GM12873 (cell line): ENCODE results near the gene CCDC149.

Experiments
- TF ChIP-seq, protein P1 (sequence below): IDR thresholded peaks from 2 replicates; pipeline ENCODE4 v1.5.1; 2012; ENCODE audit warnings: low read depth, mild to moderate bottlenecking, moderate library complexity, low read length, control low read depth; ENCODE audit not compliant: insufficient read depth; ENCODE audit errors: missing control alignments

The CCDC149 gene

DNA sequence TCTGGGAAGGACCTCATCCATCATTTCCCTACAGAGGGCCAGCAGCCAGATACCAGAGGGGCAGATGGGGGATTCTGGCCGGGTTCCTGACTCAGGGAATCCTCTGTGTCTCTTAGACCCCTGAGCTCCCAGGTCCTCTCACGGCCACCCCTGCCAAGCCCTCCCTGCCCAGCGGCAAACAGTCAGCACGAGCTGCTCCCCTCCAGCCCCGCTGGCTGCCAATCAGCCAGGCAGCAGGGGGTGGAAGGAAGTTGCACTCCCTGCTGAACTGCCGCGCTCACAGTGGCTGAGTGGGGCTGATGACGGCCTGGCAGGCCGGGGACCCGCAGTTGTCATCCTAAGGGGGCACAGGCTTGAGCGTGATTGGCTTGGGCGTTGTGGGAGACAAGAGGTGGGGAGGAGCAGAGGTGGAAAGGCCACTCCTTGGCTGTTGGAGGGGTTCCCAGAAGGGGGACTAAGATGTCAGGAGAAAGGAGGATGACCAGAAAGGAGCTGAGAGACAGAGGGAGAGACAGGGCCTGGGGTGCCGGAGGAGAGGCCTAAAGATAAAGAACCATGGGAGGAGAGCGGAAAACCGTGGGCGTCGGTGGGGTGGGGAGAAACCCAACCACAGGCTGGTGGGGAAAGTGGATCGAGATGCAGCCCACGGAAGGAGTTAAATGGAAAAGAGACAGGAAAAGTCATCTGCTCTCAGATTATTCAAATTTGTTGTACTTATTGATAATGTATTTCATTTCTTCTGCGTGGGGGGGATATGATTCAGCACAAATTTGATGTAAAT, 4.4 kb upstream of the CCDC149 start:
- TF ChIP-seq, protein P1, sequence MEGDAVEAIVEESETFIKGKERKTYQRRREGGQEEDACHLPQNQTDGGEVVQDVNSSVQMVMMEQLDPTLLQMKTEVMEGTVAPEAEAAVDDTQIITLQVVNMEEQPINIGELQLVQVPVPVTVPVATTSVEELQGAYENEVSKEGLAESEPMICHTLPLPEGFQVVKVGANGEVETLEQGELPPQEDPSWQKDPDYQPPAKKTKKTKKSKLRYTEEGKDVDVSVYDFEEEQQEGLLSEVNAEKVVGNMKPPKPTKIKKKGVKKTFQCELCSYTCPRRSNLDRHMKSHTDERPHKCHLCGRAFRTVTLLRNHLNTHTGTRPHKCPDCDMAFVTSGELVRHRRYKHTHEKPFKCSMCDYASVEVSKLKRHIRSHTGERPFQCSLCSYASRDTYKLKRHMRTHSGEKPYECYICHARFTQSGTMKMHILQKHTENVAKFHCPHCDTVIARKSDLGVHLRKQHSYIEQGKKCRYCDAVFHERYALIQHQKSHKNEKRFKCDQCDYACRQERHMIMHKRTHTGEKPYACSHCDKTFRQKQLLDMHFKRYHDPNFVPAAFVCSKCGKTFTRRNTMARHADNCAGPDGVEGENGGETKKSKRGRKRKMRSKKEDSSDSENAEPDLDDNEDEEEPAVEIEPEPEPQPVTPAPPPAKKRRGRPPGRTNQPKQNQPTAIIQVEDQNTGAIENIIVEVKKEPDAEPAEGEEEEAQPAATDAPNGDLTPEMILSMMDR = no peak

DNA sequence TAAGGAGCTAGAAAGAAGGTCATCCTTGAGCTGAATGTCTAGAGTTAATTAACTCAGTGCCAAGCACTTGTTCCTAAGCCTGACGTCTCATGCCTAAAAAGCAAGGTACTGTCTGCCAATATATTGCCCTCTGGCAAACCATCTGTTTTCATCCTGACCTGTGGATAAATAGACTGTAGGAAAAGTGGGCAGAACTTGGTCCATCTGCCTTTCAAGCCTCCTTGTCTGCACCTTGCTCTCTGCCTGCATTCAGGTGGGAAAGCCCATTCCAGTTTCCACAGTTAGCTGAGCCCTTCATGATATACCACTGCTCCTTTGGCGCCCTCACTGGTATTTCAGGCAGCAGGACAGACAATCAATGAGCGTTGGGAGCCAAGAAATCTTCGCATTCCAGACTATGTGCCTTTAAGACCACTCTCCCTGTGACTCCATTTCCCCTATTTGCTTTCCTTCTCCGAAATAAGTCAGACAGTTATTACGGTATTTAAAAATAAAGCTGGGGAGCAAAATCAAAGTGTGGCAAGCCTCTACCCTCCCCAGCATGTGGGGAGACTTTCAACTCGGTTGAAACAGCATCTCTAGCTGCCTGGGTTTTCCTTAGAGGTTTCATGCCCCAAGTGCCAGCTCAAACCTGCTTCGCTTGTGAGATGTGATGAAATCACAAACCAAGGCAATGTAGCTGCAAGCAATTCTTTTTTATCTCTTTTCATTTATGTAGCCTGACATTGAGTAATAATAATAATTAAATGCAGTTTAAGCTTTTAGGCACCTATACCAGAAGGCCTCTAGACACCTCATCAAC, 2.5 kb upstream of the CCDC149 start:
- TF ChIP-seq, protein P1 = no peak

DNA sequence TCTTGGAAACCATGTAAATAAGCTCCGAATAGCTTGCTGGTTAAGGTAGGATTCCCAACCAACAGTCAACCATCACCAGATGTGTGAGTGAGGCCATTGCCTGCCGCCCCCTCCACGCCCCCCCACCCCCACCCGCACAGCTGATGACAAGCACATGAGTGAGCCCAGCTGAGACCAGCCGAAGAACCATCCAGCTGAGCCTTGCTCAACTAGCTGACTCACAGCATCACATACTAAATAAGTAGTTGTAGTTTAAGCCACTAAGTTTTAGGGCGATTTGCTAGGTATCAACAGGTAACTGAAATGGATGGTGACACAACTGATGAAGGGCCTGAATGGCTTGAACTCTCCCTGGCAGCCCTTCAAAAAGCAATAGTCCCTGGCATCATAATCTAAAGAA, 1.6 kb upstream of the CCDC149 start:
- TF ChIP-seq, protein P1 = no peak

DNA sequence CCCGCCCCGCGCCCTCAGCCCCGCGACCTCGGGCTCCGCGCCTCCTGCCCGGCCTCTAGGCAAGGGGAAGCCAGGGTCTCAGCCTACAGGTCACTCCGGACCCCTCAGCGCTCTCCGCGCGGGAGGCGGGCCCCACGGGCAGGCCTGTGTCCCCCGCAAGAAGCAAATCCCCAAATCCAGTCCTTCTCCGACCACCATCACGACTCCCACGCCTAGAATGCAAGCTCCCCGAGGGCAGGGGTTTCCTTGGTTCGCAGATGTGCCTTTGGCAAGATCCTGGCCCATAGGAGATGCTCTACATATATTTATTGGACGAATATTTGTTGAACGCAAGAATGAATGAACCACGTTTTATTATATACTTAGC, 260 bp upstream of the CCDC149 start:
- TF ChIP-seq, protein P1 = no peak

DNA sequence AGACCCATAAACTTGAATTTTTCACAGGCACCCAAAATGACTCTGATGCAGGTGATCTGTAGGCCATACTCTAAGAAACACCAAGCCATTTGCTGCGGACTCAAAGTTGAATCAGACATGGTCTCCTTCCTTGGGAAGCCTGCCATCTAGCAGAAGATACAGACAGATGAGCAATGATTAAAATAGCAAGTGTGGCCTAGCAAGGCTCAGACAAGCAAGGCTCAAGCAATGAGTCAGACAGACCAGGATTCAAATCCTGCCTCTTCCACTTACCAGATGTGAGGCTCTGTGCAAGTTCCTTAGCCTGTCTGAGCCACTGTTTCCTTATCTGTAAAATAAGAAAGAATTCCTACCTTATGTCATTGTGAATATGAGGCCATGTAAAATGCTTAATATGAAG, 2.3 kb downstream of the CCDC149 start:
- TF ChIP-seq, protein P1 = no peak

DNA sequence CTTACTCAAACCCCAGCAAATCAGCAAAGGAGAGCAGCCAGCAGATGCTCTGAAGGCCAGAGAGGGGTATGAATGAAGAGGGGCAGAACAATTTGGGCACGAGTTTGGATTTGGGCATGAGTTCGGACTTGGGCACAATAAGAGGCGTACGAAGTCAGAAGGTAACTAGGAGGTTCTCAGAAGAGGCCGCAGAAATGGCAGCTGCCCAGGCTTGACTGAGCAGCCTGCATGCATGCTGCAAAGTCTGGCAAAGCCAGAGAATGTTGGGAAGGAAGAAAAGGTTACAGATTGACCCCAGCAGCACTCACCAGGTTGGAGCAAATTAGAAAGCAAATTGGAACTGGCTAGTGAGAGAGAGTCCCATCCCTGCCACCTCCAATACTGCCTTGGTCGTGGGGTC, 15.2 kb downstream of the CCDC149 start:
- TF ChIP-seq, protein P1 = no peak

DNA sequence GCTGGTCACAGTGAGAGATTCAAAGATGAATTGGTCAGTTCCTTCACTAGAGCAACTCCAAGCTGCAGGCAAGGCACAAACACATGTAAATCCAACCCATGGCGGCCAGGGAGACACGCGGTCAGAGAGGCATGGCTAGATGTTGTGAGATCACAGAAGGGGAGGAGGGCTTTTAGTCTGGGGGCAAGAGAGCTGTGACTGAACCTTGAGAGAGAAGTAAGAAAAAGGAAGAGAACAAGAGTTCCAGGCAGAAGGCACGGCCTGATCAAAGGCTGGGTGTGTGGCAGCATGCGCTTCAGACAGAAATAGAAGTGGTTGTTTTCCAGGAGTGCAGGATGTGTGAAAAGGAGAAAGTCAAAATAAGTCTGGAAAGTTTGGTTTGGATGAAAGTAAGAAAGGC, 15.9 kb downstream of the CCDC149 start:
- TF ChIP-seq, protein P1 = no peak
